ENCODE measurements around the gene ZNF75A.

ZNF75A gene

DNA sequence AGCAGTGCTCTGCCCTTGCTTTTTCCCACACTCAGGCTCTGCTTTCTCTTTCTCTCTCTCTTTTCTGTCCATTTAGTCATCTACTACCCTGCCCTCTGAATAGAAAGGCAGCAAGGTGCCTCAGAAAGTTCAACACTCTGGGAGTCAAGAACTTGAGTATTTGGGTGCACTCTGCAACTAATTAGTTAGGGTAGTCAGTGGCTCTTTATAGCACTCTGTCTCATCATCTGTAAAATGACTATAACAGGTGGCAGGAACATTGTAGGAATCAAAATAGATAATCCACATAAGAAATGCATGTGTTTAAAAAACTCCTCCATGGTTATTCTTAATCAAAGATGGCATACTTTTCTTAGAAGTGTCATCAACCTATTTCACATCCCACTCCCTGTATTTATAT is 57.6 kb downstream of the ZNF75A start:
- TF ChIP-seq, protein P1, sequence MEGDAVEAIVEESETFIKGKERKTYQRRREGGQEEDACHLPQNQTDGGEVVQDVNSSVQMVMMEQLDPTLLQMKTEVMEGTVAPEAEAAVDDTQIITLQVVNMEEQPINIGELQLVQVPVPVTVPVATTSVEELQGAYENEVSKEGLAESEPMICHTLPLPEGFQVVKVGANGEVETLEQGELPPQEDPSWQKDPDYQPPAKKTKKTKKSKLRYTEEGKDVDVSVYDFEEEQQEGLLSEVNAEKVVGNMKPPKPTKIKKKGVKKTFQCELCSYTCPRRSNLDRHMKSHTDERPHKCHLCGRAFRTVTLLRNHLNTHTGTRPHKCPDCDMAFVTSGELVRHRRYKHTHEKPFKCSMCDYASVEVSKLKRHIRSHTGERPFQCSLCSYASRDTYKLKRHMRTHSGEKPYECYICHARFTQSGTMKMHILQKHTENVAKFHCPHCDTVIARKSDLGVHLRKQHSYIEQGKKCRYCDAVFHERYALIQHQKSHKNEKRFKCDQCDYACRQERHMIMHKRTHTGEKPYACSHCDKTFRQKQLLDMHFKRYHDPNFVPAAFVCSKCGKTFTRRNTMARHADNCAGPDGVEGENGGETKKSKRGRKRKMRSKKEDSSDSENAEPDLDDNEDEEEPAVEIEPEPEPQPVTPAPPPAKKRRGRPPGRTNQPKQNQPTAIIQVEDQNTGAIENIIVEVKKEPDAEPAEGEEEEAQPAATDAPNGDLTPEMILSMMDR (IDR thresholded peaks at IDR 0.05; ENCODE audit: low read depth, low read length): no peak
- DNase-seq (ENCODE audit: low read depth in 2 of 2): no peak
- H3K4me3 ChIP-seq (replicated peaks in 1 of 2; ENCODE audit: low read depth in 2 of 2, low read length in 2 of 2): no peak overlapping the region

DNA sequence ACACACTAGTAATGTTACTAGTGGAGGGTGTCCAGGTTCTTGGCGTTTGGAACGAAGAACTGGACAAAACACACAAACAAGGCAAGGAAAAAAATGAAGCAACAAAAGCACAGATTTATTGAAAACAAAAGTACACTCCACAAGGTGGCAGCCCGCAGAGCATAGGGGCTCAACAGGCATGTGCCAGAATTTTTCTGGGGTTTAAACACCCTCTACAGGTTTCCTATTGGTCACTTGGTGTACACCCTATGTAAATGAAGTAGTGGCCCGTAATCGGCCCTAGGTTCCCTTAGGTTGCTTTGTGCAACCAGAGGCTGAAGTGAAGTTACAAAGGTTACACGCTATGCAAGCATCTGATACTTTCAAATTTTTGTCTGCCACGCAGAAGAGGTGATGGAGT is 58.5 kb downstream of the ZNF75A start:
- H3K4me3 ChIP-seq (replicated peaks in 1 of 2; ENCODE audit: low read depth in 2 of 2, low read length in 2 of 2): no peak overlapping the region
- TF ChIP-seq, protein P1 (IDR thresholded peaks at IDR 0.05; ENCODE audit: low read depth, low read length): no peak
- peak in 1 of 2 donors; percentile 3 for DNase-seq (ENCODE audit: low read depth in 2 of 2)

DNA sequence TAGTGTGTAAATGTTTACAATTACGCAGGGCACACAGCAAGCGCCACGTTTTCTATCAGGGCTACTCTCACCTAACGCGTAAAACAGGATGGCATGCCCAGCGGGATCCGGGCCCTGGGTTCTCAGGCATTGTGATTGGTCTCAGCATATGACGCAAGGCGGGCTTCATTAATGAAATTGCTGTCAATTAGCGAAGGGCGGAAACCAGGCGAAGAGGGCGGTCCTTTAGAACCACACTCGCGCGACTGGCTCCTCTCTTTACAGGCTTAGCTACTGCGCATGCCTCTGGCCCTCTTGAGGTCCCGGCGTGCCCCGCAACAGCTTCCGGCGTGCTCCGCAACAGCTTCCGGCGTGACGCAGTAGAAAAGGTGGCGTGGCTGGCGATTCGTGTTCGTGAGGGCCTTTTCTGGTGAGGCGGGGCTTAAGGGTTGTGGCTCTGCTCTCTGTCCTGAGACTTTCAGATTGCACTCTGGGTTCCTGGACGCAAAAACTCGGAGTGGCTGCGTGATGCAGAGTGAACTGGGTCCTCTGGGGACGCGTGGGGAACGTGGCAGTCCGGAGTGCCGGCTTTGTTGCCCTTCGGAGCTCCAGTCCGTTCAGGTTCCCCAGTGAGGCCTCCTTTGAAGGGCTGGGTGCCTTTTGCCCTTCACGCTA is 59.6 kb downstream of the ZNF75A start:
- TF ChIP-seq, protein P1 (IDR thresholded peaks at IDR 0.05; ENCODE audit: low read depth, low read length): no peak
- peak overlapping the region; percentile 54 to 63 for H3K4me3 ChIP-seq (replicated peaks in 1 of 2; ENCODE audit: low read depth in 2 of 2, low read length in 2 of 2)
- DNase-seq (ENCODE audit: low read depth in 2 of 2): peak; percentile 94 to 96

Data from cardiac fibroblast (primary cell).